Measurements from ENCODE around the gene TTC17. TPM values are rescaled to one million over a fixed set of nuclear protein-coding genes. Genes with fewer than 3 reads are reported as not detected.

TTC17 gene
- polyA plus RNA-seq, 3 donors from 2014 or later, result 31.3 to 49.1 (median 47.7) TPM

DNA sequence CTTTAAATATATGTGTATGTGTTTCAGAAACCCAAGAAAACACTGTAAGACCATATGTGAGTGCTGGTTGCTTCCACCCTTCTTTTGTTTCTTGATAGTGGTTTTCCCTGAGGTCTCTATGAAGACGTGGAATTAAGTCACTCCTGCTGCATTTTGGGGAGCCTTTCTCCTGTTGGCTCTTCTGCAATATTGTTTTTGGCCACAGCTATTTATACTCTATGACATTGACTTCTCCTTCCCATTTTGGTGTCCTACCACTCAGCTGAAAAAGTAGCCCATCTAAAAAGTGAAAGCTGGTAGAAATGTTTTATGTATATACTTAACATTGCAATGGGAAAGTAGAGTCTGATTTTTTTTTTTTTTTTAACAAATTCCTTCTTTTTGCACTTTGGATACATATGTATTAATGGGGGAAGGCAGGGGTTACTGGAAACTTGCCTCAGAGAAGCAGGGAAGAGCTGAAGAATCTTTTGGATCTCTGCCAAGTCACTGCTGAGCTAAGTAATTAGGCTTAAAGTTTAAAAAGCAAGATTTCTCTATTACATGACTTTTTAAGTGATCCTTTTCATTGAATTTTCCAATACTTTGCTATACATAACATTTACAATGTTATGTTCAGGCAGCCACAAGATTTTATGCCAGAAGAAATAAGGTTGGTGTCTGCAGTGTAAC, 1.8 kb downstream of the TTC17 start:
- H3K27me3 Mint-ChIP-seq (ENCODE audit: low read depth in 3 of 3), result peaks cover 0 to 12% (median 4%) of the 10 kb centered on the region in 3 donors
- H3K4me1 Mint-ChIP-seq, result peaks cover 43 to 64% of the 10 kb centered on the region in 2 donors
- peak overlapping the region; percentile 98 to 100 (median 99) for H3K4me3 Mint-ChIP-seq
- peaks cover 0 to 1% (median 1%) of the 10 kb centered on the region in 3 donors for H3K36me3 Mint-ChIP-seq
- peak overlapping the region in 5 of 6 donors; percentile 97 to 99 (median 98) for H3K27ac Mint-ChIP-seq
- no peak for DNase-seq
- no peaks in the 10 kb centered on the region for H3K9me3 Mint-ChIP-seq

DNA sequence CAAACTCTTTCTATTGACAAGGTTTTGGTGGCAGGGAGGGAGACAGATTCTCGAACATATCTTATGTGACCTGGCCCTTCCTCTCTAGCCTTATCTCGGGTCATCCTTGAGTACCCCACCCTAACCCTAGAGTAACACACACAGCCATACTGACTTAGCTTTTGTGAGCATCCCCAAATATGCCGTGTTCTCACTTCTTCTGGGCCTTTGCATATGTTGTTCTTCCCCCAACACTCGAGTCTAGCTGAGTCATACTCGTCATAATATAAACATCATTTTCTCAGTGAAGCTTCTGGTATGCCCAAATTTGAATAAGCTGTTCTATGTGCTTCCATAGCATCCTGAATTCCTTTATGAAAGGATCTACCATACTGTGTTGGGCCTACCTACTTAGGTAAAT, 8.0 kb downstream of the TTC17 start:
- DNase-seq, result no peak
- no peak overlapping the region for H3K27ac Mint-ChIP-seq
- peaks cover 56 to 83% of the 10 kb centered on the region in 2 donors for H3K4me1 Mint-ChIP-seq
- peaks cover 0 to 4% (median 1%) of the 10 kb centered on the region in 3 donors for H3K27me3 Mint-ChIP-seq (ENCODE audit: low read depth in 3 of 3)
- H3K4me3 Mint-ChIP-seq, result no peak overlapping the region
- no peaks in the 10 kb centered on the region for H3K9me3 Mint-ChIP-seq
- H3K36me3 Mint-ChIP-seq, result peaks cover 0 to 7% (median 3%) of the 10 kb centered on the region in 3 donors

DNA sequence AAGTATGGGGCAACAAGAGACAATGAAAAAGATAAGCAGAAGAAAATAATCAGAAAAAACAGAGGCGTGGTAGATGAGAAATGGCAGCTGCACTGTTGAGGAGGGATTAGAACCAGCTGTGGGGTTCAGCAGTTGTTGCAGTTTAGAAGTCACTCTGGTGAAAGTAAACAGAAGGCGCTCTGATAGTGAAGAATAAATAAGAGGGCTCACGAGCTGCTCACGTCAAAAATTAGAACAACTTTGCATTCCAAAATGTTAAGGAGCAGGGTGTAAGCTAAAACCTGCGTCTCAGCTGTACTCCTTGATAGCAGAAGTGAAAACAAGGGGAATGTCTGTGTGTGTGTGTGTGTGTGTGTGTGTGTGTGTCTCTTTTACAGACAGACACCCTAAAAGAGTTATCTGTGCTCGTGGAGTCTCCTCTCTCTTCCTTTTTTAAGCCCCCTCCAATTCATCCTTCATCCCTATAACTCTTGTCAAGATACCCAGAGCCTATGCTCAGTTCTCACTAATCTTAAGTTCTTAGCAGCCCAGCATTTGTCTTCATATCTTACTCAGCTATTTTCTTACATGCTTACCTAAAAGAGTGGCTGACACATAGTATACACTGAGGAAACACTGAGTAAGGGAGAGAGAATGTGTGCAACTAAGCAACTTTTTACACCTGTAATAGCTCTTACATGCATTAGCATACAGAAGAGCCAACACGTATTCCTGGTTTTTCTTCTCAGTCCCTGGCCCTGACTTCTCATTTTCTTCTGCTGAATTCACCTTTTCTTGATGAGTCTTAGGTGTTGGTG, 8.9 kb downstream of the TTC17 start:
- H3K4me1 Mint-ChIP-seq, result peaks cover 53 to 75% of the 10 kb centered on the region in 2 donors
- DNase-seq, result no peak
- H3K9me3 Mint-ChIP-seq, result no peaks in the 10 kb centered on the region
- H3K4me3 Mint-ChIP-seq, result no peak overlapping the region
- H3K36me3 Mint-ChIP-seq, result peaks cover 0 to 7% (median 3%) of the 10 kb centered on the region in 3 donors
- H3K27ac Mint-ChIP-seq, result peak overlapping the region in 1 of 6 donors; percentile 8
- peaks cover 0 to 4% (median 1%) of the 10 kb centered on the region in 3 donors for H3K27me3 Mint-ChIP-seq (ENCODE audit: low read depth in 3 of 3)

DNA sequence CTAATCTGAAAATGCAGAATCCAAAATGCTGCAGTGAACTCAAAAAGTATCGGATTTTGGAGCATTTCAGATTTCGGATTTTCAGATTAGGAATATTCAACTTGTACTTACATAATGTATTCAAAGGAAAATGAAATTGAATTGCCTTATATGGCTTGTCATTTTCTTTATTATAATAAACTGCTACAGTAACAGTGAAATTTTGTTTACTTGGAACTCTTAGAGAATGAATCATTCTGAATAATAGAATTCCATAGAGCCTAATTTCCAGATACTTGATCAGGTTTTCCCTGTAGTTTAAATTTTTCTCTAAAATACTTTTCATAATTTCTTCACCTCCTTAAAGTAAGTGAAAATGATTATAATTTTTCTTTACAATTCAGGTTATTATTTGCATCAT, 17.3 kb downstream of the TTC17 start:
- Mint-ChIP-seq H3K9me3 (no peaks in the 10 kb centered on the region), H3K4me1 (peaks cover 32 to 49% of the 10 kb centered on the region in 2 donors), H3K36me3 (peaks cover 0 to 7% (median 0%) of the 10 kb centered on the region in 3 donors), H3K27me3 (ENCODE audit: low read depth in 3 of 3) (no peaks in the 10 kb centered on the region), H3K27ac (peak overlapping the region in 1 of 6 donors; percentile 1), H3K4me3 (no peak overlapping the region)
- no peak for DNase-seq

DNA sequence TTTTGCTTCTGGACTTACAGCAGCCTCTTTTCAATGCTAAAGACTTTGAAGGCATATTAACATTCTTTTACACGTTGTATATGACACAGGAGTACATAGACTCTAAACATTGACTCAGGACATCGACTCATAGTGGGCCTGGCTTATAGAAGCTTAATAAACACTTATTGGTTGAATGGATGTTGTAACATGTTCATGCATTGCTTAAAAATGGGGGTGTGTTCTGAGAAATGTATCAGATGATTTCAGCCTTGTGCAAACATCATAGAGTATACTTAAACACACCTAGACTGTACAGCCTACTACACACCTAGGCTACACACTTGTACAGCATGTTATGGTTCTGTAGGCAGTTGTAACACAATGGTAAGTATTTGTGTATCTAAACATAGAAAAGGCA, 17.9 kb downstream of the TTC17 start:
- H3K9me3 Mint-ChIP-seq, result no peaks in the 10 kb centered on the region
- no peak overlapping the region for H3K4me3 Mint-ChIP-seq
- peak overlapping the region in 1 of 6 donors; percentile 1 for H3K27ac Mint-ChIP-seq
- H3K36me3 Mint-ChIP-seq, result peaks cover 0 to 9% (median 3%) of the 10 kb centered on the region in 3 donors
- H3K27me3 Mint-ChIP-seq (ENCODE audit: low read depth in 3 of 3), result no peaks in the 10 kb centered on the region
- no peak for DNase-seq
- peaks cover 28 to 46% of the 10 kb centered on the region in 2 donors for H3K4me1 Mint-ChIP-seq

DNA sequence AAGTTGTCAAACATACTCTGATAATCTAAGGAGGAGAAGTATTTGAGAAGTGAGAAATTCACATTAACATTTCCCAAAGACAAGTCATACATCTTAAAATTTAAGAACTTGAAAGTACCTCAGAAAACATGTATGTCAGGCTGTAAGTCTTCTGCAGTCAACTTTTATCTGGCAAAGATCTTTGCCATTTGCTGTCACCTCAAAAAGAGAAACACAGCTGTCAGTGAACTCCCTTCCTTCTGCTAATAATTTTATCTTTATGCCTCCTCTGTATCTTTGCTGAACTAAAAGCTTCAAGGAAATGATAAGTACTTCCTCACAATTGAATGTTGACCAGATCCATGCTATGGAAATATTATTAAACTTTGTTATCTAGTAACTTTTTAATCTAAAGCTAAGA, 18.7 kb downstream of the TTC17 start:
- DNase-seq, result no peak
- Mint-ChIP-seq H3K4me3 (no peak overlapping the region), H3K9me3 (no peaks in the 10 kb centered on the region), H3K4me1 (peaks cover 27 to 48% of the 10 kb centered on the region in 2 donors), H3K27ac (peak overlapping the region in 1 of 6 donors; percentile 58), H3K27me3 (ENCODE audit: low read depth in 3 of 3) (no peaks in the 10 kb centered on the region), H3K36me3 (peaks cover 0 to 13% (median 5%) of the 10 kb centered on the region in 3 donors)

DNA sequence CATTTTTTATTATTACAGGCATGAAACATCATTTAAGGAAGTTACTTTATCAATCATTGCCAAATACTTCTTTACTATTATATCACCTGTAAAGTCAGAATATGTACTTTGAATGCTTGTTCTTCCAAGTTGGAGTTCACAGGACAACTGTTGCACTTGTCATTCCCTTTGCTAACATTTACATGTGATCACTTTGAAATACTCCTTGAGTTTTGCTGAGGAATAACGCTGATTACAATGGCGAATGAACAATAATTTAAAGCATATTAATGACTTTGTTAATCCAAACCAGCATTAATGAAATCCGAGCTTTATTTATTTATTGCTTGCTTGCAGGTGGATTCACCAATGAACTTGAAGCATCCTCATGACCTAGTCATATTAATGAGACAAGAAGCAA, 20.2 kb downstream of the TTC17 start:
- H3K27me3 Mint-ChIP-seq (ENCODE audit: low read depth in 3 of 3), result no peaks in the 10 kb centered on the region
- no peaks in the 10 kb centered on the region for H3K9me3 Mint-ChIP-seq
- H3K36me3 Mint-ChIP-seq, result peaks cover 0 to 10% (median 5%) of the 10 kb centered on the region in 3 donors
- DNase-seq, result no peak
- H3K4me1 Mint-ChIP-seq, result peaks cover 25 to 44% of the 10 kb centered on the region in 2 donors
- H3K27ac Mint-ChIP-seq, result no peak overlapping the region
- no peak overlapping the region for H3K4me3 Mint-ChIP-seq

DNA sequence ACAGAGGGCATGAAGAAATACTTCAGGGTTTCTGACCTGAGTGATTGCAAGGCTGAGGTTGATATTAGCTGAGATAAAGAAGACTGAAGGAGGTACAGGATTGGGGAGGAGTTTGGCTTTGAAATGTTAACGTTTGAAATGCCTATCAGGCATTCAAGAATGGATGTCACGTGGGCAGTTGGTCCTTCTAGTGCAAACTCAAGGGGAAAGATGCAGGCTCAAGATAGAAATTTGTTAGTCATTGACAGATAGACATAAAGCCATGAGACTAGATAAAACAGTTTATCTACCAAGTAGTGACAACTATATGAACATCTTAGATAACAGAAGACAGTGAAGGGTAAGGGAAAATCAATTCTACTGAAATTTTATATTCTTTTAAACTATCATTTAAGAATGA, 23.1 kb downstream of the TTC17 start:
- Mint-ChIP-seq H3K4me1 (peaks cover 10 to 29% of the 10 kb centered on the region in 2 donors), H3K4me3 (no peak overlapping the region), H3K27ac (no peak overlapping the region), H3K27me3 (ENCODE audit: low read depth in 3 of 3) (no peaks in the 10 kb centered on the region), H3K36me3 (peaks cover 0 to 15% (median 5%) of the 10 kb centered on the region in 3 donors), H3K9me3 (no peaks in the 10 kb centered on the region)
- DNase-seq, result no peak

DNA sequence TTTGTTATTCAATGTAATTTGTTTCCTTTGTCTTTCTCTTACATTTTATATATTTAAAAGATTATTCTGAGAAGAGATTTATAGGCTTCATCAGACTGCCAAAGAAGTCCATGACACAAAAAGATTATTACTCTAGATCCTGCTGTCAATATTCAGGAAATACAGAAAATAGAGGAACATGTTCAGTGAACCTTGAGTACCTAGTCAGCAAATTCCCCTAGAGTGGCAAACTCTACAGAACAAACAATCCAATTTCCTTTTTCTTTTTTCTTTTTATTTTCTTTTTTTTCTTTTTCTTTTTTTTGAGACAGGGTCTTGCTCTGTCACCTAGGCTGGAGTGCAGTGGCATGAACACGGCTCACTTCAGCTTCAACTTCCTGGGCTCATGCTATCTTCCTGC, 23.9 kb downstream of the TTC17 start:
- Mint-ChIP-seq H3K4me1 (peaks cover 5 to 21% of the 10 kb centered on the region in 2 donors), H3K27me3 (ENCODE audit: low read depth in 3 of 3) (no peaks in the 10 kb centered on the region), H3K27ac (no peak overlapping the region), H3K9me3 (no peaks in the 10 kb centered on the region), H3K36me3 (peaks cover 0 to 15% (median 5%) of the 10 kb centered on the region in 3 donors), H3K4me3 (no peak overlapping the region)
- no peak for DNase-seq

DNA sequence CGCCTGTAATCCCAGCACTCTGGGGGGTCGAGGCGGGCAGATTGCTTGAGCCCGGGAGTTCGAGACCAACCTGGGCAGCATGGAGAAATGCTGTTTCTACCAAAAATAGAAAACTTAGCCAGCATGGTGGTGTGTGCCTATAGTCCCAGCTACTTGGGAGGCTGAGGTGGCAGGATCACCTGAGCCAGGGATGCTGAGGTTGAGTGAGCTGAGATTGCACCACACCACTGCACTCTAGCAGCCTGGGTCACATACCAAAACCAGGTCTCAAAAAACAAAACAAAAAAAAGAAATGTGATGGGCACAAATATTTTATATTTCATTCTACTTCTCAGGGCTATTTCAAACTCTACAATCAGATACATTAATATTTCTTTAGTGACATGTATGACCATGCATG, 25.7 kb downstream of the TTC17 start:
- peaks cover 0 to 11% of the 10 kb centered on the region in 2 donors for H3K4me1 Mint-ChIP-seq
- H3K36me3 Mint-ChIP-seq, result peaks cover 0 to 18% (median 6%) of the 10 kb centered on the region in 3 donors
- no peak overlapping the region for H3K4me3 Mint-ChIP-seq
- no peaks in the 10 kb centered on the region for H3K27me3 Mint-ChIP-seq (ENCODE audit: low read depth in 3 of 3)
- no peak for DNase-seq
- no peak overlapping the region for H3K27ac Mint-ChIP-seq
- no peaks in the 10 kb centered on the region for H3K9me3 Mint-ChIP-seq

DNA sequence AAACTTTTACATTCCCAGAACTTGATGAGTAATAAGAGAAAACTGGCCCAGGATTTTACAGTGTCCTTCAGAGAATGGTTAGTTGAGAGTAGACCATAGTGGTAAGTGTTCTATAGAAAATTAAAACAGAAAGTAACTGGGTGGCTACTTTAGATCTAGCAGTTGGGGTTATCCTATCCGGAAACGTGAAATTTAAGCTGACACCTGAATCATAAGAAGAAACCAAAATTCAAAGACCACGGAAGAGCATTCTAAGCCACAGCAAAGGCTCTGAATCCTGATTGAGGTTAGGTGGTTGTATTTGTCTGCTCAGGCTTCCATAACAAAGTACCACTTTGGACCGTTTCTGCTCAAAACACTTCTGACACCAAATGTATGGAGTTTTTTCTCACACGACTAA, 34.0 kb downstream of the TTC17 start:
- peaks cover 0 to 7% (median 0%) of the 10 kb centered on the region in 3 donors for H3K27me3 Mint-ChIP-seq (ENCODE audit: low read depth in 3 of 3)
- H3K4me3 Mint-ChIP-seq, result peak overlapping the region in 1 of 5 donors; percentile 10
- peaks cover 4 to 9% of the 10 kb centered on the region in 2 donors for H3K4me1 Mint-ChIP-seq
- H3K9me3 Mint-ChIP-seq, result no peaks in the 10 kb centered on the region
- peak in 2 of 3 donors; percentile 6 to 14 for DNase-seq
- H3K27ac Mint-ChIP-seq, result peak overlapping the region in 5 of 6 donors; percentile 8 to 62 (median 20)
- peaks cover 27 to 53% (median 30%) of the 10 kb centered on the region in 3 donors for H3K36me3 Mint-ChIP-seq

DNA sequence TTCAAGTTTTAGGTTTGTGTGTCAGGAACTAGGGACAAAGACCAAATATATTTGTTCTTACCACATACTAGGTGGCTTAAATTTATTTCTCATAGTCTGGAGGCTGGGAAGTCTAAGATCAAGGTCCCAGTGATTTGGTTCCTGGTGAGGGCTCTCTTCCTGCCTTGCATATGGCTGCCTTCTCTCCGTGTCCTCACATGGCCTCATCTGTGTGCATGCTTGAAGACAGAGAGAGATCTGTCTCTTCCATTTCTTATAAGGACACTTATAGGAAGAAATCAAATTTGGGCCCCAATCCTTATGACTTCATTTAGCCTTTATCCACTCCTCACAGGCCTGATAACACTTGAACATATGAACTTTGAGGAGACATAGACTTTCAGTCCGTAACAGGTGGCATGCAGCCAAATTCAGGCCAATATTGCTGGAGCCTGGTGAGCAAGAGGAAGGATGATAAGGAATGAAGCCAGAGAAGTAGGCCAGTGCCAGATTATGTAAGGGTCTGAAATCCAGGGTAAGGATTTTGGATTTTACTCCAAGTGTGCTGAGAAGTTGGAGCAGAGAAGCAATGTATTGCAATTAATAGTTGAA, 35.1 kb downstream of the TTC17 start:
- H3K4me3 Mint-ChIP-seq, result no peak overlapping the region
- H3K36me3 Mint-ChIP-seq, result peaks cover 30 to 62% (median 35%) of the 10 kb centered on the region in 3 donors
- H3K9me3 Mint-ChIP-seq, result no peaks in the 10 kb centered on the region
- no peak for DNase-seq
- H3K4me1 Mint-ChIP-seq, result peaks cover 4 to 9% of the 10 kb centered on the region in 2 donors
- peaks cover 0 to 7% (median 0%) of the 10 kb centered on the region in 3 donors for H3K27me3 Mint-ChIP-seq (ENCODE audit: low read depth in 3 of 3)
- peak overlapping the region in 2 of 6 donors; percentile 15 to 26 for H3K27ac Mint-ChIP-seq

DNA sequence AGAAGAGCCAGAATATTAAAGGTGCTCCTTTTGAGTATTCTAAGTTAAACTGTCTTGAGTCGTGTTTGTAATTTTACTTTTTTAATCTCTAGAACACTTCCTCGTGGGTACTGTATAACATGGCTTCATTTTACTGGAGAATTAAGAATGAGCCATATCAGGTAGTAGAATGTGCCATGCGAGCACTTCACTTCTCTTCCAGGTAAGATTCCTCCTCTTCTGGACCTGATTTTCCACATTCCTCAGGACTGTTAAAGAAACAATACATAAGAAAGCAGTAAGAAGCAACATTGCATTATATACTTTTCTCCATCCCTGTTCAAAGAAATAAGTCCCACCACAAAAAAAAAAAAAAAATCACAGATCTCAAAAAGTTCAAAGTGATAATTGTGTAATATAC, 37.9 kb downstream of the TTC17 start:
- no peak for DNase-seq
- H3K27me3 Mint-ChIP-seq (ENCODE audit: low read depth in 3 of 3), result peaks cover 0 to 2% (median 0%) of the 10 kb centered on the region in 3 donors
- no peak overlapping the region for H3K4me3 Mint-ChIP-seq
- peaks cover 4 to 9% of the 10 kb centered on the region in 2 donors for H3K4me1 Mint-ChIP-seq
- H3K27ac Mint-ChIP-seq, result no peak overlapping the region
- no peaks in the 10 kb centered on the region for H3K9me3 Mint-ChIP-seq
- H3K36me3 Mint-ChIP-seq, result peaks cover 15 to 61% (median 47%) of the 10 kb centered on the region in 3 donors
